Fibroblast of skin of abdomen (primary cell): ENCODE results near the gene PDCD4.
A peak's percentile ranks its signal among the peaks of the same experiment; 100 is the strongest.

ENCODE experiments used
- DNase-seq: peaks from one replicate; pipeline ENCODE4 v3.0.0-alpha.2; 2013

The PDCD4 gene

GRCh38 chr10:110842326-110842904 is 29.3 kb upstream of the PDCD4 start:
- no peak for DNase-seq

- no peak for DNase-seq
Observed at GRCh38 chr10:110843031-110843430, 28.7 kb upstream of the PDCD4 start.

- no peak for DNase-seq
Observed at GRCh38 chr10:110843796-110844616, 27.7 kb upstream of the PDCD4 start.

- DNase-seq: no peak
Observed at GRCh38 chr10:110844617-110844881, 27.2 kb upstream of the PDCD4 start.

DNA sequence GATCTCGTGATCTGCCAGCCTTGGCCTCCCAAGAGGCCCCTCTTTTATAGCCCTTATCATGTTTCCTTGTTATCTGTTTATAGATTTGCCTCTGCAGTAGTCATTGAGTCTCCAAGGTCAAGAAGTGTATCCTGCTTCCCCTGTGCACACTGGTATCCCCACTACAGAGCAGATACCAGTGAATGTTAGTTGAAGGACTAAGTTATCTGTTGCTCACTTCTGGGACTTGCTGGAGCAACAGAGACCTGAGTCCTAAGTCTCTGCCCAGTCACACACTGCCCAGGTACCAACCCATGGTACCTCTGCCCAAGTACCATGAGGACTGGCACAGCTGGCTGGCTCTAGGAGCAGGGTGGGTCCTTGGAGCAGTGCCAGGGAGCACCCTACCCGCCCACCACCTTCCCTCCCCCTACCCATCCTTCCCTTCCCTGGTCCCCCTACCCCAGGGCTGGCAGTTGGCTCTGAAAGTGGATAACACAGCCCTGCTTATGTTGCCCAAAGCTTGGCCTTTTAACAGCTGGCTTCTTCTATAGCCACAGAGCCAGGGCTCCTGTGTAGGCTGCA is 26.5 kb upstream of the PDCD4 start:
- no peak for DNase-seq

GRCh38 chr10:110845756-110846620 is 25.7 kb upstream of the PDCD4 start:
- no peak for DNase-seq

GRCh38 chr10:110847374-110847773 is 24.4 kb upstream of the PDCD4 start:
- no peak for DNase-seq

GRCh38 chr10:110848106-110848505 is 23.6 kb upstream of the PDCD4 start:
- no peak for DNase-seq

- no peak for DNase-seq
Observed at GRCh38 chr10:110850099-110850498, 21.6 kb upstream of the PDCD4 start.

DNA sequence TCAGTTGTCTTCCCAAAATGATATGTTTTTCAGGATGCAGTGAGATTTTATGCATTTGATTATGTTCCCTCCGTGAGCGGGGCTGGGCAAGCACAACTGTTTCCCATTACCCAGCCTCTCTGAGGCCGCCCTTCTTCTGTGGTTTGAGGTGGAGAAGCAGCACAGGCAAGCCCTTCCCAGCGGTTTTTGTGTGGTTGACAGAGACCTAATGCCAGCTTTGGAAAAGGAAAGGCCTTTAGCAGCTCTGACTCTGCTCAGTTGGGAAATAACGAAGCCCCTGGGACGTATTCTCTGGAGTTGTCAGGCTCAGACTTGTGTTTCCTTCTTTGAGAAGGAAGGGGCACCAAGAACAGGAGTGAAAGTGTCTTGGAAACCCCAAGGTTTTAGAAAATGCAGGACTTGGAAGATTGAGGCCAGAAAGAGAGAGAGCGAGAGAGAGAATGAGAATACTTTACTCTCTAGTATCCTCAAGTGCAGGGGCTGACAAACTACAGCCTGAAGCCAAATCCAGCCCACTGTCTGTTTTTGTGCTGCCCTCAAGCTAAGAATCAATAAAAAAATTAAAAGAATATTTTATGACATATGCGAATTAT is 20.6 kb upstream of the PDCD4 start:
- peak; percentile 56 for DNase-seq

GRCh38 chr10:110852255-110852896 is 19.4 kb upstream of the PDCD4 start:
- no peak for DNase-seq

GRCh38 chr10:110852947-110853346 is 18.8 kb upstream of the PDCD4 start:
- DNase-seq: no peak

DNA sequence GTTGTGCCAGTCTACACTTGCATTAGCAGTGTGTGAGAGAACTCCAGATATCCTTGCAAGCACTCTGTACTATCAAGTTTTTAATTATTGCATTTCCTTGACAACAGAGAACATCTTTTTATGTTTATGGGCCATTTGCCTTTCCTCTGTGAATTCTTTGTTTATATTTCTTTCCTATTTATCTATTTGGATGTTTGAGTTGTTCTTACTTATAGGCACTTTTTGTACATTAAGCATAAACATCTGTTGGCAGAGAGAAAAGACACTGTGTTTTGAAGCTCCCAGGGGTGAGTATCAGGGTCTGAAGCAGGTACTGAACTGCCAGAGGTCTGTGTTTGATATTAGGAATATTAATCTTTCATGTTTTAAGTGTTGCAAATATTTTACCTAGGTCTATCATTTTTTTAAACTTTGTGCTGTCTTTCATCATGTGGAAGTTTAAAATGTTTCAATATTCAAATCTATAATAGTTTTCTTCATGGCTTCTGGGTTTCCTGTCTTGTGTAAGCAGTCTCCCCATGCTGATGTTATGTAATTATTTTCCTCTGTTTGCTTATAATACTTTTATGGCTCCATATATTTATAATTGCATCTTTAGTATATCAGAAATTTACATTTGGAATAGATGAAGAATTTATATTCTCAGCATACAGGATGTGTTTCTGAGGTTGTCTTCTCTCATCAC is 17.7 kb upstream of the PDCD4 start:
- no peak for DNase-seq

GRCh38 chr10:110857265-110858171 is 14.2 kb upstream of the PDCD4 start:
- DNase-seq: peak; percentile 44

GRCh38 chr10:110858297-110858934 is 13.3 kb upstream of the PDCD4 start:
- no peak for DNase-seq

GRCh38 chr10:110859206-110859972 is 12.3 kb upstream of the PDCD4 start:
- DNase-seq: no peak

GRCh38 chr10:110859973-110860376 is 11.8 kb upstream of the PDCD4 start:
- peak; percentile 93 for DNase-seq

GRCh38 chr10:110860576-110861241 is 11.0 kb upstream of the PDCD4 start:
- DNase-seq: no peak

DNA sequence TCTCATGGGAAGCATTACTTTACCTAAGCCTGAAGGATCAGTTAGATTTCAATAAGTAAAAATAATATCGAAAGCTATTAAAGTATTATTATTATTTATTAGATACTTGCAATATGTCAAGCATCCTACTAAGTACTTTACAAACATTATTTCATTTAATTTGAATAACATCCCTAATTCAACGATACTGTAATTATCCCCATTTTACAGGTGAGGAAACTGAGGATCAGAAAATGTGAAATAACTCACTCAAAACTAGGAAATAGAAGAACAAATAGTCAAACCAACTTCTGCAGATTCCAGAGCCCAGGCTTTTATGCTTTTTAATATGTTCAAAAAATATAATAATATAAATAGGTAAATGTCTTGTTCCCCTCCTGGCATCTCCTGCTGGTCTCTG is 10.3 kb upstream of the PDCD4 start:
- no peak for DNase-seq
